H9 (cell line): ENCODE data around the gene ZNF281. TPM values are rescaled to one million over a fixed set of nuclear protein-coding genes. Genes with fewer than 3 reads are reported as not detected.

ENCODE experiments used
- DNase-seq: peaks from one replicate; pipeline ENCODE4 v3.0.0-alpha.2; 2017
- H2AFZ ChIP-seq: one replicate; pipeline ENCODE4 v1.6.1; 2013; ENCODE audit warnings: mild to moderate bottlenecking, low read length, control low read depth, moderate library complexity
- H2AK5ac ChIP-seq: 2 replicates; pipeline ENCODE4 v1.6.1; 2013; ENCODE audit warnings: low read length, control low read depth, mixed read lengths; ENCODE audit not compliant: insufficient read length
- H2BK120ac ChIP-seq: one replicate; pipeline ENCODE4 v1.6.1; 2013; ENCODE audit warnings: low read depth, mild to moderate bottlenecking, low read length, control low read depth, inconsistent platforms; ENCODE audit not compliant: poor library complexity, severe bottlenecking
- H2BK12ac ChIP-seq: 2 replicates; pipeline ENCODE4 v1.6.1; 2013; ENCODE audit warnings: low read length, control low read depth, mixed read lengths, low read depth; ENCODE audit not compliant: insufficient read length
- H2BK15ac ChIP-seq: 2 replicates; pipeline ENCODE4 v1.6.1; 2013; ENCODE audit warnings: low read depth, low read length, control low read depth
- H2BK20ac ChIP-seq: one replicate; pipeline ENCODE4 v1.6.1; 2013; ENCODE audit warnings: low read depth, mild to moderate bottlenecking, low read length, control low read depth, inconsistent platforms; ENCODE audit not compliant: poor library complexity, severe bottlenecking
- H2BK5ac ChIP-seq: 2 replicates; pipeline ENCODE4 v1.6.1; 2013; ENCODE audit warnings: low read length, control low read depth, mixed read lengths; ENCODE audit not compliant: insufficient read length
- H3K14ac ChIP-seq: 2 replicates; pipeline ENCODE4 v1.6.1; 2013; ENCODE audit warnings: low read length, control low read depth; ENCODE audit not compliant: insufficient read depth
- H3K18ac ChIP-seq: 2 replicates; pipeline ENCODE4 v1.6.1; 2013; ENCODE audit warnings: low read depth, mild to moderate bottlenecking, mixed read lengths, low read length, control low read depth; ENCODE audit not compliant: insufficient read length
- H3K23ac ChIP-seq: 2 replicates; pipeline ENCODE4 v1.6.1; 2013; ENCODE audit warnings: low read length, control low read depth, mixed read lengths, low read depth; ENCODE audit not compliant: insufficient read length
- H3K23me2 ChIP-seq: 2 replicates; pipeline ENCODE4 v1.6.1; 2013; ENCODE audit warnings: low read depth, mild to moderate bottlenecking, mixed read lengths, low read length, control low read depth; ENCODE audit not compliant: insufficient read length, poor library complexity, severe bottlenecking
- H3K27ac ChIP-seq: 2 replicates; pipeline ENCODE4 v1.5.1; 2013; ENCODE audit warnings: low read length, control low read depth, mixed read lengths, low read depth; ENCODE audit not compliant: insufficient read length
- H3K27me3 ChIP-seq: 2 replicates; pipeline ENCODE4 v1.6.1; 2013; ENCODE audit warnings: low read length, control low read depth, inconsistent platforms; ENCODE audit not compliant: insufficient read depth
- H3K4ac ChIP-seq: 2 replicates; pipeline ENCODE4 v1.6.1; 2013; ENCODE audit warnings: low read depth, mild to moderate bottlenecking, control low read depth, inconsistent platforms, low read length, moderate library complexity
- H3K4me1 ChIP-seq: 2 replicates; pipeline ENCODE4 v1.6.1; 2013; ENCODE audit warnings: low read length, control low read depth, inconsistent platforms; ENCODE audit not compliant: insufficient read depth
- H3K4me2 ChIP-seq: 2 replicates; pipeline ENCODE4 v1.6.1; 2013; ENCODE audit warnings: low read length, control low read depth, mixed read lengths; ENCODE audit not compliant: insufficient read length, insufficient read depth
- H3K56ac ChIP-seq: 2 replicates; pipeline ENCODE4 v1.6.1; 2013; ENCODE audit warnings: low read depth, mild to moderate bottlenecking, mixed read lengths, low read length, control low read depth; ENCODE audit not compliant: insufficient read length
- H3K79me1 ChIP-seq: 2 replicates; pipeline ENCODE4 v1.6.1; 2013; ENCODE audit warnings: low read depth, mild to moderate bottlenecking, moderate library complexity, low read length, control low read depth, inconsistent platforms; ENCODE audit not compliant: insufficient read depth, poor library complexity, severe bottlenecking
- H3K79me2 ChIP-seq: 2 replicates; pipeline ENCODE4 v1.6.1; 2013; ENCODE audit warnings: low read length, control low read depth, inconsistent platforms; ENCODE audit not compliant: insufficient read depth
- H3K9ac ChIP-seq: 2 replicates; pipeline ENCODE4 v1.6.1; 2013; ENCODE audit warnings: low read length, control low read depth, mixed read lengths; ENCODE audit not compliant: insufficient read length; ENCODE audit errors: extremely low read depth
- H3K9me3 ChIP-seq: one replicate; pipeline ENCODE4 v1.6.1; 2013; ENCODE audit warnings: low read depth, low read length, inconsistent platforms; ENCODE audit not compliant: control insufficient read depth
- H3T11ph ChIP-seq: one replicate; pipeline ENCODE4 v1.6.1; 2013; ENCODE audit warnings: mild to moderate bottlenecking, low read length, control low read depth, inconsistent platforms
- H4K20me1 ChIP-seq: one replicate; pipeline ENCODE4 v1.6.1; 2013; ENCODE audit not compliant: control insufficient read depth, insufficient read length, insufficient read depth
- H4K5ac ChIP-seq: 2 replicates; pipeline ENCODE4 v1.6.1; 2013; ENCODE audit warnings: low read depth, mild to moderate bottlenecking, mixed read lengths, low read length, control low read depth; ENCODE audit not compliant: insufficient read length
- H4K8ac ChIP-seq: replicated peaks from 2 replicates; pipeline ENCODE4 v1.6.1; 2013; ENCODE audit warnings: low read length, control low read depth, mixed read lengths, low read depth; ENCODE audit not compliant: insufficient read length
- H4K91ac ChIP-seq: 2 replicates; pipeline ENCODE4 v1.6.1; 2013; ENCODE audit warnings: low read depth, mild to moderate bottlenecking, moderate library complexity, mixed read lengths, low read length, control low read depth; ENCODE audit not compliant: insufficient read length
- H3K27ac Mint-ChIP-seq, 3 experiments: 2 replicates in 2 of 3; 3 replicates in 1 of 3; pipeline ENCODE4 v1.8.0; 2020 to 2021; ENCODE audit warnings: mixed read lengths in 3 of 3, mild to moderate bottlenecking in 1 of 3, moderate library complexity in 1 of 3
- H3K27me3 Mint-ChIP-seq: 2 replicates; pipeline ENCODE4 v1.8.0; 2021; ENCODE audit warnings: low read depth, mild to moderate bottlenecking, moderate library complexity, mixed read lengths
- H3K36me3 Mint-ChIP-seq, 3 experiments: 2 replicates in 2 of 3; 3 replicates in 1 of 3; pipeline ENCODE4 v1.8.0; 2020 to 2021; ENCODE audit warnings: low read depth in 3 of 3, mixed read lengths in 3 of 3; ENCODE audit not compliant: insufficient read depth in 1 of 3
- H3K4me1 Mint-ChIP-seq, 2 experiments: 2 replicates each; pipeline ENCODE4 v1.8.0; 2020; ENCODE audit warnings: mixed read lengths in 2 of 2
- H3K4me3 Mint-ChIP-seq, 2 experiments: 2 replicates in 1 of 2; 3 replicates in 1 of 2; pipeline ENCODE4 v1.8.0; 2020 to 2021; ENCODE audit warnings: mild to moderate bottlenecking in 2 of 2, mixed read lengths in 2 of 2, moderate library complexity in 1 of 2
- H3K9me3 Mint-ChIP-seq, 2 experiments: 2 replicates in 1 of 2; 3 replicates in 1 of 2; pipeline ENCODE4 v1.8.0; 2020; ENCODE audit warnings: mild to moderate bottlenecking in 2 of 2, mixed read lengths in 2 of 2, moderate library complexity in 1 of 2
- CTCF ChIP-seq: fragments of 200-600 bp; sonication (generic); conservative IDR thresholded peaks from 3 replicates; pipeline ENCODE4 v1.8.0; 2021; ENCODE audit warnings: antibody characterized with exemption, mild to moderate bottlenecking
- WGBS: extraction: QIAGEN DNeasy Blood & Tissue Kit; methylation state at CpG from one replicate; pipeline ENCODE4 v1.1.7; 2013; ENCODE audit warnings: missing lambda C conversion rate, low lambda C conversion rate, mixed read lengths; ENCODE audit not compliant: insufficient read length; ENCODE audit errors: extremely low coverage; 5-methylcytosine and 5-hydroxymethylcytosine counted together
- total RNA-seq: library from RNA; stranded (reverse); gene quantifications from 2 replicates; pipeline ENCODE4 v1.2.1, GENCODE V29; 2021

ZNF281 gene
- total RNA-seq, 1 experiment from 2014 or later = 75.2 TPM

- no peaks in the 10 kb centered on the region for H4K20me1 ChIP-seq
- no peak overlapping the region for H3T11ph ChIP-seq
- no peak for TF ChIP-seq CTCF
- H3K9ac ChIP-seq = peak overlapping the region; percentile 92
- H4K5ac ChIP-seq = no peak overlapping the region
- peak overlapping the region; percentile 43 for H2AFZ ChIP-seq
- H2BK120ac ChIP-seq = no peak overlapping the region
- Mint-ChIP-seq H3K27ac (peak overlapping the region; percentile 95 to 100 (median 97)), H3K36me3 (peaks cover 32 to 44% (median 32%) of the 10 kb centered on the region in 3 experiments), H3K27me3 (no peaks in the 10 kb centered on the region), H3K4me1 (peaks cover 55 to 66% of the 10 kb centered on the region in 2 experiments), H3K9me3 (peaks cover 0 to 3% of the 10 kb centered on the region in 2 experiments; a peak in 3 of 5 replicates), H3K4me3 (peak overlapping the region; percentile 91 to 96)
- no peak overlapping the region for H2BK20ac ChIP-seq
- H3K79me1 ChIP-seq = peaks cover 6% of the 10 kb centered on the region
- H3K27ac ChIP-seq = peak overlapping the region; percentile 71
- no peak overlapping the region for H3K56ac ChIP-seq
- no peak overlapping the region for H3K4ac ChIP-seq
- H3K27me3 ChIP-seq = no peaks in the 10 kb centered on the region
- H3K23me2 ChIP-seq = peaks cover 29% of the 10 kb centered on the region
- peak overlapping the region; percentile 19 for H3K18ac ChIP-seq
- H3K23ac ChIP-seq = no peak overlapping the region
- no peak overlapping the region for H2AK5ac ChIP-seq
- WGBS = no CpG with 5 or more reads among the region's 20 CpGs
- peaks cover 32% of the 10 kb centered on the region for H3K79me2 ChIP-seq
- peak overlapping the region; percentile 48; the same call in 1 of the 2 replicates for H3K14ac ChIP-seq
- no peak overlapping the region for H2BK5ac ChIP-seq
- H3K4me1 ChIP-seq = peaks cover 15% of the 10 kb centered on the region; the same call in 1 of the 2 replicates
- peak; percentile 93 for DNase-seq
- peak overlapping the region; percentile 97 for H3K4me2 ChIP-seq
- H4K91ac ChIP-seq = no peak overlapping the region
- H2BK12ac ChIP-seq = no peak overlapping the region
- H3K9me3 ChIP-seq = no peaks in the 10 kb centered on the region
- H4K8ac ChIP-seq = no peak overlapping the region
- no peak overlapping the region for H2BK15ac ChIP-seq
These were observed 1.8 kb upstream of the ZNF281 start for GRCh38 chr1:200411406-200412257.
